GM19328 (cell line): ENCODE data around the gene PRIM2.
"Not testable (repeated sequence)": the region's sequence is repeated elsewhere in the genome, so short reads cannot be mapped to it uniquely, and the experiment has no call there.

Experiments used
- ATAC-seq: cut with Tn5 transposase; IDR thresholded peaks from one replicate; pipeline ENCODE4 v1.9.1; 2021; ENCODE audit warnings: mild to moderate bottlenecking, moderate library complexity; ENCODE audit not compliant: unreplicated experiment

The PRIM2 gene

GRCh38 chr6:57317060-57317943 is at the start of gene PRIM2:
Gene PRIM2, plus strand, starts transcription at chr6:57317630. Its CDS starts 816 bp downstream, at chr6:57318446.
- ATAC-seq, result peak; percentile 85

- no peak for ATAC-seq
Measured at GRCh38 chr6:57268294-57268640, 49.2 kb upstream of the PRIM2 start.

- not testable (repeated sequence) for ATAC-seq
Measured at GRCh38 chr6:57274113-57274824, 43.2 kb upstream of the PRIM2 start.

- ATAC-seq, result no peak
Measured at GRCh38 chr6:57275384-57275783, 42.0 kb upstream of the PRIM2 start.

GRCh38 chr6:57276946-57277345 is 40.5 kb upstream of the PRIM2 start:
- ATAC-seq, result no peak

- no peak for ATAC-seq
Measured at GRCh38 chr6:57278570-57278969, 38.9 kb upstream of the PRIM2 start.

GRCh38 chr6:57279013-57279412 is 38.4 kb upstream of the PRIM2 start:
- no peak for ATAC-seq

- ATAC-seq, result no peak
Measured at GRCh38 chr6:57283106-57283505, 34.3 kb upstream of the PRIM2 start.

GRCh38 chr6:57283911-57284455 is 33.4 kb upstream of the PRIM2 start:
- ATAC-seq, result no peak

GRCh38 chr6:57288136-57288535 is 29.3 kb upstream of the PRIM2 start:
- not testable (repeated sequence) for ATAC-seq

- ATAC-seq, result not testable (repeated sequence)
Measured at GRCh38 chr6:57293472-57293871, 24.0 kb upstream of the PRIM2 start.

GRCh38 chr6:57294862-57295445 is 22.5 kb upstream of the PRIM2 start:
- no peak for ATAC-seq

GRCh38 chr6:57297505-57297904 is 19.9 kb upstream of the PRIM2 start:
- ATAC-seq, result no peak

GRCh38 chr6:57298741-57299140 is 18.7 kb upstream of the PRIM2 start:
- no peak for ATAC-seq

GRCh38 chr6:57301757-57302156 is 15.7 kb upstream of the PRIM2 start:
- no peak for ATAC-seq

- no peak for ATAC-seq
Measured at GRCh38 chr6:57302477-57302876, 15.0 kb upstream of the PRIM2 start.

GRCh38 chr6:57303931-57304681 is 13.3 kb upstream of the PRIM2 start:
- ATAC-seq, result no peak

GRCh38 chr6:57305107-57305506 is 12.3 kb upstream of the PRIM2 start:
- no peak for ATAC-seq

GRCh38 chr6:57305761-57306160 is 11.7 kb upstream of the PRIM2 start:
- ATAC-seq, result no peak

GRCh38 chr6:57306273-57306672 is 11.2 kb upstream of the PRIM2 start:
- ATAC-seq, result no peak

GRCh38 chr6:57307850-57308249 is 9.6 kb upstream of the PRIM2 start:
- ATAC-seq, result no peak
